NCI-H2171 (cell line): ENCODE results near the gene TENM4.
A peak's percentile ranks its signal among the peaks of the same experiment; 100 is the strongest.

Experiments
- DNase-seq: peaks from one replicate; lab custom pipeline; 2025; lab: John Stamatoyannopoulos, UW

The TENM4 gene

GRCh38 chr11:79081471-79082031 is 359.3 kb downstream of the TENM4 start:
- no peak for DNase-seq

GRCh38 chr11:79080551-79080950 is 360.3 kb downstream of the TENM4 start:
- DNase-seq, result no peak

- peak; percentile 97 for DNase-seq
These were observed 361.8 kb downstream of the TENM4 start for GRCh38 chr11:79078999-79079398.

GRCh38 chr11:79078456-79078855 is 362.4 kb downstream of the TENM4 start:
- DNase-seq, result no peak

- no peak for DNase-seq
These were observed 363.0 kb downstream of the TENM4 start for GRCh38 chr11:79077702-79078330.

- no peak for DNase-seq
These were observed 364.2 kb downstream of the TENM4 start for GRCh38 chr11:79076526-79077115.

- no peak for DNase-seq
These were observed 366.3 kb downstream of the TENM4 start for GRCh38 chr11:79074547-79074946.

GRCh38 chr11:79071190-79071589 is 369.6 kb downstream of the TENM4 start:
- peak; percentile 23 for DNase-seq

GRCh38 chr11:79070518-79070917 is 370.3 kb downstream of the TENM4 start:
- DNase-seq, result no peak

GRCh38 chr11:79069504-79069903 is 371.3 kb downstream of the TENM4 start:
- no peak for DNase-seq

GRCh38 chr11:79068356-79068755 is 372.5 kb downstream of the TENM4 start:
- DNase-seq, result no peak

GRCh38 chr11:79067352-79067679 is 373.5 kb downstream of the TENM4 start:
- no peak for DNase-seq

- DNase-seq, result no peak
These were observed 374.1 kb downstream of the TENM4 start for GRCh38 chr11:79066456-79067351.

GRCh38 chr11:79062814-79063762 is 377.7 kb downstream of the TENM4 start:
- peak; percentile 21 for DNase-seq

- DNase-seq, result no peak
These were observed 380.5 kb downstream of the TENM4 start for GRCh38 chr11:79060081-79060953.

GRCh38 chr11:79059141-79059540 is 381.7 kb downstream of the TENM4 start:
- DNase-seq, result no peak

- no peak for DNase-seq
These were observed 384.8 kb downstream of the TENM4 start for GRCh38 chr11:79055856-79056631.

GRCh38 chr11:79054636-79055035 is 386.2 kb downstream of the TENM4 start:
- DNase-seq, result no peak

- DNase-seq, result no peak
These were observed 388.3 kb downstream of the TENM4 start for GRCh38 chr11:79052544-79052943.

GRCh38 chr11:79050786-79051185 is 390.0 kb downstream of the TENM4 start:
- DNase-seq, result peak; percentile 29
